ENCODE results near the gene CFTR. TPM values are rescaled to one million over a fixed set of nuclear protein-coding genes. Genes with fewer than 3 reads are reported as not detected.

Gene CFTR
- total RNA-seq, 3 donors from 2014 or later = 0.05 to 0.16 (median 0.10) TPM

DNA sequence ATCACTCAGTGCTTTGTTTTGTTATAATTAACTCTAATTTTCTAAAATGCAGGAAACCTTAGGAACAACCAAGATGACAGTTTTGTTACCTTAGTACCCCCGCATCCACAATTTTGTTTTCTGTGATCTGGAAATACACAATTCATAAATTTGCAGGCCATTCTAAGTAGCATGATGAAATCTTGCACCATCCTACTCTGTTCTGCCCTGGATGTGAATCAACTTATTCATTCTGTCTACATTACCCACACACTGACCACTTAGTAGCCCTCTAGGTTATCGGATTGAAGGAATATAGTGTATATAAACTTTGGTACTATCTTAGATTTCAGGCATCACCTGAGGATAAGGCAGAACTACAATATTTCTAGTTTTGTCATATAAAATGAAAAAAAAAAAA lies 237.5 kb downstream of the CFTR start:
- ATAC-seq = no peak
- Mint-ChIP-seq H3K4me1 (ENCODE audit: low read depth) (no peaks in the 10 kb centered on the region), H3K27me3 (ENCODE audit: low read depth) (peaks cover 9% of the 10 kb centered on the region), H3K9me3 (no peaks in the 10 kb centered on the region), H3K36me3 (ENCODE audit: insufficient read depth) (no peaks in the 10 kb centered on the region), H3K4me3 (no peak overlapping the region)
- no peak for DNase-seq

Other genes starting within 250 kb of the CFTR start
- gene WNT2, start 157.0 kb upstream of the CFTR start, total RNA-seq = not detected
- not detected for gene ASZ1, start 52.5 kb upstream of the CFTR start, total RNA-seq

Data from activated T-cell treated with anti-CD3 and anti-CD28 coated beads, Interleukin-2, amount 50 U/mL, for 4 hours (primary cell).